GM18520 (cell line): ENCODE data around the gene PPP3CA.
"Not testable (repeated sequence)": the region's sequence is repeated elsewhere in the genome, so short reads cannot be mapped to it uniquely, and the experiment has no call there.

Source experiments
- ATAC-seq: cut with Tn5 transposase; IDR thresholded peaks from one replicate; pipeline ENCODE4 v1.9.1; 2021; ENCODE audit not compliant: unreplicated experiment

The PPP3CA gene

DNA sequence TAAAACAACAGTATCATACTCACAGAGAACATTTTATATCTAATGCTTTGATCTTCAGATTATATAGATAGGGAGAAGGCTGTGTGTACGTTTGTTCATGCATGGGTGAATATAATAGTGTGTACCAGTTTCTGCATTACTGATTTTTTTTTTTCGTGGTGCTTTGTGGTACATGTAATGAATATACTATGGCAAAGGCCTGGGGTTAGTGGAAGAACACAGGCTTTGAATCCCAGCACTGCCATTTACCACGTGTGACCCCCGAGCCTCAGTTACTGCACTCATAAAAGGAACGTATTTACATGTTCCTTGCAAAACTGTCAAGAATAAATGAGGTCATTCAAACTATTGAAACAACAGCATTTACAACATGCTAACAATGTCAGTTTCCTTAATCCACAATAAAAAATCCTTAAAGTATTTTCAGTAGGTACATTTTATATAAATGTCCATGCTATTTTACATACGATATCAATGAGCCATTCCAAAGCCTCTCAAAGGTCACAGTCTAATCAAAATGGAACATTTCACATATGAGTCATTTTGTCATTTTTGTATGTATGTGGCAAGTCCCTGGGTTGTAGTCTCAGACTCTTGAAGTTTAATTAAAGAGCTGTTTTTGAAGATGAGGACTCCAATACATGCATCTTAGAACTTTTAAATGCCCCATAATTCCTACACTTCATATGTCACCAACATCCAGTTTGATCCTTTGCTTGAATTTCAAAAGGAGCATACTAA is 242.8 kb downstream of the PPP3CA start:
- no peak for ATAC-seq

DNA sequence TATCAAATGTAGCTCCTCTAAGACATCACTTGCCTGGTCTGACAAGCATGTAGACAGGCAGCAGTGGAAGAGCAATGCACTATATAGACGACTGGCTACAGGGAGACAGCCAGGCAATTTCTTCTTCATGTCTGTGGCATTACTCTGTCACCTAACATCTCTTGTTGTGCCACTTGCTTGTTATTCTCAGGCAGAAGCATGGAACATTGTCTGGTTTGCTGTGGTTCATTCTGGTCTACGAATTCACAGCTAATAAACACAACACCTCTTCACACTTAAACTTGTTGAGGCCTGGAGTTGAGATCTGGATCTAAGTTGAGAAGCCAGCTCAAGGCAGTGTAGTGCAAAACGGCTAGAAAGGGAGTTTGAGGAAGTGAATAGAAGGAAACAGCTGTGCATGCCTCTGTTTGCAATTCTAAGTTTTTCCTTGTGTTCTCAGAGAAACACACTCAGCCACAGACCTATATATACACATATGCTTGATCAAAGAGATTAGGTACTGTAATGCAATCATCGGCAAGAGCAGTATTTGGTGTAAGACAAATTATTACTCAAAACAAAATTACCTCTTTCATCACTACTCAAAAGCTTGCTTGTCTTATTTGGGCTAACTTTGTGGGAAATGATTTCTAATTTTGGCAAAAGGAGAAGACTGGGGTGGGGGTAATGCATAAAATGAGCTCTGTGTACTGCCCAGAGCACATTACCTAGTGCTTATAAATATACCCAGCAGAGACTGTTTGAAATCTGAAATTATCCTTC is 243.8 kb downstream of the PPP3CA start:
- peak; percentile 61 for ATAC-seq

DNA sequence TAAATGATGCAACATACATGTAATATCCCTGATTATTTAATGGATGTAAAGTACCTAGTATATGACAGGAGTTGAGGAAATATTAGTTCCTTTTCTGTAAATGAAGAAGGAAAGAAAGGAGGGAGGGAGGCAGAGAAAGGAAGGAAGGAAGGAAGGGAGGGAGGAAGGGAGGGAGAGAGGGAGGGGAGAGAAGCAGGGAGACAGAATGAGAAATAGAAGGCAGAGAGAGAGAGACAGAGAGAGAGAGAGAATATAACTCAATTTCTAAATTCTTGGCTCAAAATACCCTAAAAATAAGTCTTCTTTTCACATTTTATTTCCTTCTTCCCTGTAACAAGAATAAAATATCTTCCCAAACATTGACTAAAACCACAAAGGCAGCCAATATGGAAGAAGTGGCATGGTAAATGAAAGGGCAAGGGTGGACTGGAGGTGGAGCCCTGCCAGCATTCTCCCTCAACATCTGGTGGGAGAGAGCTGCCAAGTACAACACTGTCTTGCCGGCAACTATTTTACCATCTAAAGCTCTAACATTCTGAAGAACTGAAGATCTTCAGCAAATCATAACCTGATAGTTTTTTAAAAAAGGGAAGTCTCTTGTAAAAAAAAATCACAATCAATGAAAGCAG is 245.1 kb downstream of the PPP3CA start:
- no peak for ATAC-seq

DNA sequence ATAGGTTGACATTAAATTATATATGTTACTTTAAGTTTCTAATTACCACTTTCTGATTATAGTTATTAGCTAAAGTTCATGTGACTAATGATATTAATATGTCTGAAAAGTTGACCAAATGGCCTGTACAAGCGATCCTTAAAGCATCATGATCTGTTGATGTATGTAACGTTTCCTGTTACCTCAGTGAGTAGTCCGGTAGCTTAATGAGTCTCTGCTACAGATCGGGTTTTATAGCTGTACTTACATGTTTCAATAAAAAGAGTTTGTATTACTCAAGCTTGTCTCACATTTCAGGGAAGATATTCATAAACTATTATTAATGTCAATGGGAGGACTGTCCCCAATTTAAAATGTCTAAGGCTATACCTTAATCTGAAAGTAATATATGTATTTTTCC is 246.3 kb downstream of the PPP3CA start:
- ATAC-seq = no peak

DNA sequence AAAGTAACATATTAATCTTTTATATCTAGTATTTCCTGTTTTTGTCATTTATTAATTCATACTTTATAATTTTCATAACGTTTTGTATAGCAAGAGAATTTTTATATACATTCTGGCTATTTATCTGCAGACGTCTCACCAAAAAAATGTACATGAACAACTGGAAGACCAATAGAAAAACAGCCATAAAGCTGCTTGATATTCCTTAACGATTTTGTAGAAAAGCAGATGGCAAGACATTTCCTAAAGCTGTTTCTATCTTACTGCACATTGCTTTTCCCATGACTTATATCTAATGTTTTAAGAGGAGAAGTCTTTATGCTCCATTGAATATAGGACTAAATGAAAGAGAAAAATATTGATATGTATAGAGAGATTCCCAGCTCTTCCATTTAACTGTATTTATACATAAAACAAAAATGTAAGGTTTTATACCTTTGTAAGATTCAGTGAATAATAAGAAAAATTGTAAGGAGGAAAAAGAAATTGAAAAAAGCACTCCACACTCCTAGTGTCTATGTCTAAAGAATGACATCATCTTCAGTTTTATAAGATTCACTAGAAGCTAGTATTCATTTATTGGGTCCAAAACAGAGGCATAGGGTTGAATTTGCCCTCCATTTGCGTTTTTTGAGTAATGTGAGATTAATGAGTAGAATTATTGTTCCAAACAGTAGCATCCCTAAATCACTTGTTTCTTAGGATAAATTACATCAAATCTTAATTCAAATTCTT is 248.5 kb downstream of the PPP3CA start:
- ATAC-seq = no peak

DNA sequence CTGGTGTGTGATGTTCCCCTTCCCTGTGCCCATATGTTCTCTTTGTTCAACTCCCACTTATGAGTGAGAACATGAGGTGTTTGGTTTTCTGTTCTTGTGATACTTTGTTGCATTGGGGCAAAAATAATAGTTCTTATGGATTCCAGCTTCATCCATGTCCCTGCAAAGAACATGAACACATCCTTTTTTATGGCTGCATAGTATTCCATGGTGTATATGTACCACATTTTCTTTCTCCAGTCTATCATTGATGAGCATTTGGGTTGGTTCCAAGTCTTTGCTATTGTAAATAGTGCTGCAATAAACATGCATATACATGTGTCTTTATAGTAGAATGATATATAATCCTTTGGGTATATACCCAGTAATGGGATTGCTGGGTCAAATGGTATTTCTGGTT is 254.7 kb downstream of the PPP3CA start:
- not testable (repeated sequence) for ATAC-seq

DNA sequence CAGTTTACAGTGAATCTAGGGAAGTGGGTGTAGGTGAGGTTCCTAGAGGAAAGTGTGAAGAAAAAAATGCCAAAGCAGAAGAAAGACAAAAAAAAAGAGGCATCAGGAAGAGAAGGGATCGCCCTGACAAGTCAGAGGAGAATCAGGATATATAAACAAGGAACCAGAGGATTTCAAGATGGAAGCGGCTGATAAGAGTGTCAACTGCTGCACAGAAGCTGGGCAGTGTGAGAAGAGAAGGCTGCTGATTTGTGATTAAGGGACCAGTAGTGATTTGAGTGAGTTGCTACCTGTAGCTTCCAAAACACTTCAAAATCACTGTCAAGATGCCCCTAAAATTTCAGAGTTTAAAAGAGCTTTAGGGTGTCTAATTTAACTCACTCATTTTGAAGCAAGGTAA is 258.2 kb downstream of the PPP3CA start:
- no peak for ATAC-seq

DNA sequence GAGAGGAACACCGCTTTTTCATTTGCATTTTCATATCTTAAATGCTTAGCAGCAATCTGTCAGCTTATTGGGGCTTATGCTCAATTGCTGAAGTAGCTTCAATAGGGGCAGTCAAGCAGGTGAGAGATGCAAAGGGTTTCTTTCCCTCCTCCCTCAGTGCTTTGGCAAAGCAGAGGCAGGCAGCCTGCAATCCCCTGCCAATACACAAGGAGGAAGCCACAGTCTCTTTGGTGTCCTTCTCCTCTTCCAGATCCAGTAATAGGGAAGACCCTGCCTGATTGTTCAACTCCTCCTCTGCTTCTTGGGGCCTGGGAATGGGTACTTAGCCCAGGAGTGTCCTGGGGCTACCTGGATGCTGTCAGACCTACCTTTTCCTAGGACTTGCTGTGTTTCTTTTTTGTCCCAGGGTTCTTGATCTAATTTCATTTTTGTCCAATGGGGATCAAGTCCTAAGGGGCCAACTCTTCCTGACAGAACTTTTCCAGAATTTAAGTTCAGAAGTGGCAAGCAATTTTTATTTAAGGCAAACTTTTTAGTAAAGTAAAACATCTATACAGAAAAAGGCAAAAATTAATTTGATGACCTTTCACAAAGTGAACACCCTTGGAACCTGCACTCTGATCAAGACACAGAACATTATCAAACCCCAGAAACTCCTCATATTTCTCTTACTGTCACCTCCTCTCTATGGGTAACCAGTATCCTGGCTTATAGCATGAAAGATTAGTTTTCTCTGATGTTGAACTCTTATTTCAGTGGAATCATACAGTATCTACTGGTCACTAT is 260.3 kb downstream of the PPP3CA start:
- ATAC-seq = no peak

DNA sequence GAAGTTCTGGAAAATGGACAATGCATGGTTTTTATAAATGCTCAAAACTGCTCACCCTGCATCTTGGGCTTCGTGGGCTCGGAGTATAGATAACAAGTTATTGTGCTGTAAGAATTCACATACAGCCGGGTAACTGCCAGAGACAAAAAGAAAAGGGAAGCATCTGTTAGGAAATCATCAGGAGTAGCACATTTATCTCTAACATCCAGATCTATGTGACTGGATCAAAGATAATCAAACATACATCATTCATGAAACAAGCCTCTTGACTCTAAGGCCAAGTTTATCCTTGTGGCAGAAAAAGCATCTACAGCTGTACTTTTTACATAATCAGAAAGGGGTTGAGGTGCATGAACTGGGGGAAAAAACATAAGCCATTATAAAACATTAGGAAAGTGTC is 264.2 kb downstream of the PPP3CA start:
- ATAC-seq = no peak

DNA sequence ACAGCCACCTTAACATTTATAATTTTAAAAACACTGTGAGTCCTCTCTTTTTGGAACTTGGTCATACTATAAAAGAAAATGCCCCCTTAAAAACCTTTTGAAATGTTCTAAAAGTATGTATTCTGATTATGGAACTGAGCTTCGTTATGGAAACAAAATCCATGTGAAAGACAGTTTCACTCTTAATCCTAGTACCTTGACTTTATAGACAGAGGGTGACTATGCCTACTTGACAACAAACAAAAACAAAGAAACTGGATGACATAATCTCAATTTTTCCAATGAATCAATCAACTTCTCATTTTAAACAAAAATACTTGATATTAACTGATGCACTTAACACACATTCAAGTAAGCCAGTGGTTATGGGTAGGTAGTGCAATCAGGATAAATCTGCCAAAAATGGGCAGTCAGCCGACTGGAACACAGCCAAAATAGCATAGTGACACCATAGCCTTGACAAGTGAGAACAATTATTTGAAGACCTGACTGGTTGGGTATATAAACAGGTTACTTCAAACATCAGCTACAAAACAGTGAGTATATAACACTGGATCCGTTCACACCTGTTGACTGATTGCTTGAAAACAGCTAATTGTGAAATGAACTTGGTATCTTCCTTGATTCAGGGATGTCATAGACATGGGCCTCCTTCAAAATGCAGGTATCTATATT is 265.5 kb downstream of the PPP3CA start:
- ATAC-seq = no peak

DNA sequence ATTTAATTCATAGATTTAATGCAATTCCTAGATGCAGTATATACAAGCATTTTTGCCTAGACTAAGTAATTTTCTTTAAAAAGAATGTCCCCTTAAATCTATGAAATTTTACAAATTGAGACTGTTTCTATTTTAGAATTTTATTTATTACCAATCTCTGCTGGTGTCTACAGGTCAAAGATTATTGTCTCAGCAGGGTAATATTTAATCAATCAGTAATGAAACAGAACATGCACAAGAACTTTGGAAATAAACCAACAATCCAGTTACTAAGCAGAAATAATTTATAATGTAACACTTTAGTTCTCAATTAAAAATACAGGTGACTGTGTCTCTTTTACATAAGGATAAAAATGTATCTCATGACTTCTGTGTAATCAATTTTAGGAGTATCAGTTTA is 266.2 kb downstream of the PPP3CA start:
- ATAC-seq = no peak

DNA sequence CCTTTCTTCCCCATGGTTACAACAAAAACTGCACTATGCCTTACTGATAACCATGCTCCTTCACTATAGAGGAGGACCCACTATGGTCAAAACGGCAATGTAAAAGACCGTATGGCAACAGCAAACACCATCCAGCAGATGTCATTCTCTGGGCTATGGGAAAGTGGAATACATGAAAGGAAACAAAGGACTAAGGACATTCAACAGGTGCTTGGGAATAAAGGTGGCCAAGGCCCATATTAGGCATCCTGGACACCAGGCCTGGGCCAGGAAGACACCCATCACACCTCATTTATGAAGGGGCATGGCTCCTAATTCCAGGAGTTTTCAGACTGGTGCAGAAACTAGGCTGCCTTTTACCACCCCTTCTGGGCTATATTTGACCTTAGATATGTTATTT is 268.4 kb downstream of the PPP3CA start:
- ATAC-seq = no peak

DNA sequence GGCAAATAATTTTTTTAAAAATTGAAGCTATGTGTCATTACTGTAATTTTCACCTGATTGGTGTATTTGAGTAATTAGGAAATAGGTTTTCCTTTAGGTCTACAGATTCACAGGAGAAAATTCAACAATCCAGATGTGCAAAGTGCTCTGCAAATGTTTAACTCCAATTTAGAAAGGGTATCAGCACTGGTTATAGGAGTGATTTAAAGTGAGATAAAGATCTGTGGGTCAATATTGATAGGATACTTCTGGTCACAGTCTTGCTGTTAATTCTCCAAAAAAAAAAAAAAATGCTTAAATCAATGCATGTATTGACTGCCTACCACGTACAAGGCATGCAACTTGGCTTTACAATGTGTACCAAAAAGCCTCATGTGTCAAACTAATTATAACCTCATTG is 271.3 kb downstream of the PPP3CA start:
- no peak for ATAC-seq

DNA sequence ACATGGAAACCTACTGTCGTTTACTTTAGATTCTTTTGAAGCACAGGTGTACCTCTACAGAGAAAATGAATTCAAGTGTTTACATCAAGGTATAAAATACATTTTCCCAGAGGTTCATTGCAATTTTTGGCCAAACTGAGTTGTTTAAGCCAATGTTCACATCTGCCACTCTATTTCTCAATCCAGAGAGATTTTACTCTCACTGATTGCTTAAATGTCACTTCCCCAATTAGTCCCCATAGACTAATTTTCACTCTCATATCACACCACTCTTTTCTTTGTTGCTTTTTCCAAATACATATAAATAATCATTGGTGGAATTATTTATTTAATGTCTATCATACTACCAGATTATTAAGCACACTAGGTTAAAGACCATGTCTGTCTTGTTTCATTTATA is 271.8 kb downstream of the PPP3CA start:
- no peak for ATAC-seq

DNA sequence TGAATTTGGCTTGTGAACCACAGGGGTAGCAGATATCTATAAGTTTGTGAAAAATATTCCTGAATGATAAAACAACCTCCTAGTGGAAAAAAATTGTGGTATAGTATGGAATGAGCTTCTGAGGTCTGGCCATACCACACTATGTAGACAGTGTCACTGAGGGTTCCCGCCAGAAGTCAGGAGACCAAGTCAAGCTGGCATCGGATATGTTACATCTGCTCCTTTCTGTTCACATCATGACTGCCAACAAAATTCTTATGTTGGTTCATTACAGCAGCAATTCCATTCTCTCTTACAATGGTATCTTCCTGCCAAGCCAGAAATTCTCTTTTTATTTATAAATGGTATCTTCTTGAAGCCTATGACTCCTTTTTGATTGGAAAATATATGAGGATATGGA is 273.0 kb downstream of the PPP3CA start:
- ATAC-seq = no peak

DNA sequence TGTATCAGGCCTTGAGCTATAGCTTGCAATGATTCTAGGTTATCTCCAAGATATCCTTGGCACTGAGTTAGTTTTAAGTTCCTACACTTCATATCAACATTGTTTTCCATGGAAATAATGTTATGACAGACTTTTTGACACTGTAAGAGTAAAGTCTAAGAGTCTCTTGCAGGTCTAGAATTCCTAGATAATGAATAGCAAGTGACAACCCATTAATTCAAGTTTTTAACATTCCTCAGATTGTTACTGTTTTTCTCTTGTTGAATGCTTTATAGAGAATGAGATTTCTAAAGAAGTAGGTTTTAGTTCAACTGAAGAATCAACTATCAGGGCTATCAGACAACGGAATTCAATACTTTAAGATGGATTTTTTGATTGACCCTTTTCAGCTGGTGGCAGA is 276.1 kb downstream of the PPP3CA start:
- no peak for ATAC-seq

DNA sequence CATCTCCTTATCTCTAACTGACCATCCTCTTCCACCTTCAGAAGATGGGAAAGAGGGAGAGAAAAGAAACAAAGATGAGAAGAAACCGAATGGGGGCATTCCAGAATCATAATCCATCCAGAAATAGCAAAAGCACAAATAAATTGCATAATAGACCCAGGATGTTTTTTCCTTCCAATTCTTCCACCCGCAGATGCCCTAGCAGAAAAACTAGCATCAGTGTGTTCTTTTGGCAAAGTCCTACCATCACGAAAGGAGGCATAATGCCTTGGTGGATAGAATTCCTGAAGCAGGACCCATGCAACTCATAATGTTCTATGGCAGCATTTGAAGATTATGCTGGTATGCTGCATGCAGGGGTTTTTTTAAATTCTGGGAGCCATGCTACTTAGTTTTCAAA is 279.2 kb downstream of the PPP3CA start:
- no peak for ATAC-seq

DNA sequence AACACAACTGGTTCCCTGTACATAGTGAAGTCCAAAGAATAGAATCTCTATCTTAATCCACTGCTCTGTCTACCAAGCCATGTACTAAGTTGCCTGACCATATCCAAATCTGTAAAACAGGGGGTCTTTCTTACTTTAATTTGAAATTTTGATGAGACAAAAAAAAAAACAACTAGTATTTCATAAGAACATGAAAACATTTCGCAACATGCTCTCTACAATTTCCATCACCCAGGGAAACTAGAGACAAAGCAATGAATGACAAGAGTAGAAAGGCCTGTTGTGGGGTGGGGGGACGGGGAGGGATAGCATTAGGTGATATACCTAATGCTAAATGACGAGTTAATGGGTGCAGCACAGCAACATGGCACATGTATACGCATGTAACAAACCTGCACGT is 279.9 kb downstream of the PPP3CA start:
- no peak for ATAC-seq

DNA sequence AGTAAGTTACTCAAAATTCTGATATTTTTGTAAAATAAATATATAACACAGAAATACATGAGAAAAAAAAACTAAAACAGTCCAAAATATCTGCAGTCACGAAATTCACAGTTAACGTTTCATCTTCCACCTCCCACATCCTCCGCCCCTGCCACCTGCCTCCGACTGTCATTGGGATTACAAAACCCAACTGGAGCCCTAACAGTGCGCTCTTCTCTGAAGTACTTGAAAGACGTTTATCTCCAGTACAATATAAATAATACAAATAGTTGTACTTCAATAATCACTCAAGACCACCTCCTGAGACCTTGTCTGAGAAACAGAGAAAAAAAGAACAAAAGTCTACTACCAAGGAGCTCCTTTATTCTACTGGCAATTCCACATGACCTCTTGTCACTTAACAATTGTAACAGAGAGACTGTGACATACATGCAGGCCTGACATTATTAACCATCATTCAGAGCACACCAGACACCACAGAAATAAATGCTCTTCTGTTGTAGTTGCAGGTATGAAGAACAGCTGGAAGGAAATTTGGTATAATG is 280.6 kb downstream of the PPP3CA start:
- ATAC-seq = no peak

DNA sequence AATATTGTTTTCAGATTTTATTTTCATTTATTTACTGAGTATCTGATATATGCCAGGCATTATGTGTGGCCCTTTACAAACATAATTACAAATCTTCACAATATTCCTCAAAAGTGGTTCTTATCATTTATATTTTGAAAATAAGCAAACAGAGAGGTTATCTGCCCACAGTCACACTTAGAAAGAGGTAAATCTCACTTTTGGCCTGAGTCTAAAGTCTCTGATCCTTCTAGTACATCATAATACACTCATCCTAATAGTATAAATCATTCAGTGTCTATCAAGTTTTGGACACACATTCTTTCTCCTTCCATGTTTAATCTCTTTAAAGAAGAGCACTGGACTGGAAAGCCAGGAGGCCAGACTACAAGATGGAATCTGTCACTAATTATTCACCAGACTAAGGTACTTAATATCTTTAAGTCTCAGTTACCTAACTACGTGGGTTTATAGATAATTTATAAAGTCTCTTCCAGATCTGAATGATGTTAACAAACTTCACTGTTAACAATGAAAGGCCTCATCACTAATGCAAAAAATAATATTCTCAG is 281.3 kb downstream of the PPP3CA start:
- no peak for ATAC-seq
